Fibroblast of mammary gland (primary cell): ENCODE measurements around the gene IP6K3.

Experiments
- DNase-seq: peaks from one replicate; pipeline ENCODE4 v3.0.0-alpha.2; 2010; ENCODE audit warnings: low read depth
- H3K4me3 ChIP-seq: 2 replicates; pipeline ENCODE4 v1.5.1; 2011; ENCODE audit warnings: low read depth, mild to moderate bottlenecking, low read length, moderate library complexity; ENCODE audit not compliant: control insufficient read depth
- CTCF ChIP-seq: conservative IDR thresholded peaks from 2 replicates; pipeline ENCODE4 v1.5.1; 2011; ENCODE audit warnings: low read depth, low read length, inconsistent platforms; ENCODE audit not compliant: control insufficient read depth, insufficient read depth

The IP6K3 gene

GRCh38 chr6:33696548-33697518 is 49.9 kb downstream of the IP6K3 start:
- peak; percentile 85 for DNase-seq
- H3K4me3 ChIP-seq, result no peak overlapping the region
- no peak for TF ChIP-seq CTCF

- no peak for TF ChIP-seq CTCF
- DNase-seq, result no peak
- H3K4me3 ChIP-seq, result no peak overlapping the region
Observed at GRCh38 chr6:33696076-33696475, 50.6 kb downstream of the IP6K3 start.

DNA sequence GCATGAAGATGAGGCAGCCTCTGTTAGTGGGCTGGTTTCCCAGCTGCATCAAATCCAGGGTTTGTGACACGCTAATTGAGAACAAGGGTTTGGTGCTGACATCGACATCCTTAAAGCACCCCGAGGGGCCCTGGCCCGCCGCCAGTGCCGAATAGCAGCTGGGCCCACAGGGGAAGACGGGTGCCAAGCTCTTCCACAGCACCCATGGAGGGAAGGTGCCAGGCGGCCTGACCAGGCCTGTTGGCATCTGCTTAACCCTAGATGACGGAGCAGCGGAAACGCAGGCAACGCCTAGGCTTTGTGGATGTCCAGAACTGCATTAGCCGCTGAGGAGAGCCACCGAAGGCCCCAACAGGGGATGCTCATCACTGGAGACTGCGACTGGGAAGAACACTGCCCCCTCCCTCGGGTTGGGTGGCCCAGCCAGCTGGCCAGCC is 51.2 kb downstream of the IP6K3 start:
- no peak for DNase-seq
- H3K4me3 ChIP-seq, result no peak overlapping the region
- TF ChIP-seq CTCF, result no peak

DNA sequence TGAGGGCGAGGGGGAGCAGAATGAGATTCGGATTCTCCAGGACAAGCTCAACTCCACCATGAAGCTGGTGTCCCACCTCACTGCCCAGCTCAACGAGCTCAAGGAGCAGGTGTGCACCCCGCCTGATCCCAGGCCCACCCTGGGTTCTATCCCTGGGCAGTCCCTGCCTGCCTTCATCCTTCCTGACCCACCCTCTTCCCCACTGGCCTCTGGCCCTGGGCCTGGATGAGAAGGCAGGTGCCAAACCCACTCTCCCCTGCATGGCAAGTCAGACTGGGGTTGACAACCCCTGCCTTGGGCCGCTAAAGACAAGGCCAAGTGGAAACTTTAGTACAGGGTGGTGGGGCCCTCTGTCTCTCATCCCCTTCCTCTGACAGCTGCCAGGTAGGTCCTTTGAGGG is 51.7 kb downstream of the IP6K3 start:
- DNase-seq, result no peak
- TF ChIP-seq CTCF, result no peak
- no peak overlapping the region for H3K4me3 ChIP-seq

- TF ChIP-seq CTCF, result no peak
- DNase-seq, result peak; percentile 69
- H3K4me3 ChIP-seq, result no peak overlapping the region
Observed at GRCh38 chr6:33694401-33694931, 52.2 kb downstream of the IP6K3 start.

DNA sequence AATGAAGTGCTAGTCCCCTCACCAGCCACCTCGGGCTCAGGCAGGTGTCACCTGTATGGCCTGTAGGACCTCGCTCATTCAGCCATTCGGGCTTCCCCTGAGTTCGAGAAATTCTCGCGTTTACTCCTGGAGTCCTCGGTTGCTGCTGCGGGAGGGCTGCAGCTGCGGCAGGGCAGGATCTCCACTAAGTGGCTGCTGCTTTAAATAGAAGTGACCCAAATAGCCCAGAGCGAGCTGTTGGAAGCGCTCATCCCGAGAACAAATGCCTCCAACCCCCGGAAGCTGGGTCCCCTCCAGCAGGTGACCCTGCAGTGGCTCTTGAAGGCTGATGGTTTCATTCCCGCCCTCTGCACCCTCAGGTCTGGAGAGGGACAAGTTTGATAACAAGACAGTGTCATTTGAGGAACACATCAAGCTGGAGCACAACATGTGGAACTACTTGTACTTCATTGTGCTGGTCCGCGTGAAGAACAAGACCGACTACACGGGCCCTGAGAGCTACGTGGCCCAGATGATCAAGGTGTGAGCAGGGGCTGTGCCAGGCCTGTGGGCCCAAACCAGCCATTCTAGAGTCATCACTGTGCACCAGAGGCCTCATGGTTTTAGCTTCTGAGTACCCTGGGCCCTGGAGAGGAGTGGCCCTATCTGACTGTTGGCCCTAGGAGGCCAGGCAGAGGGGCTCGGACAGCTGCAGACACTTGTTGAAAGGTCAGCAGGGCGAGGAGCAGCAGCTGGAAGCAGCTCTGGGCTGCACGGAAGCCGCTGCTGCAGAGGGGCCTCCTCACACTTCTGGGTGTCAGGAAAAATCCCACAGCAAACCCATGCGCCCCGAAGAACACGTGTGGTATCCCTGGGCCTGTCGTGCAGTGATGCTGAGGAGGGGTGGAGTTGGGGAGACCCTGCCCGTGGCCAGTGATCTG is 53.3 kb downstream of the IP6K3 start:
- H3K4me3 ChIP-seq, result no peak overlapping the region
- DNase-seq, result no peak
- no peak for TF ChIP-seq CTCF
